Measurements from ENCODE around the gene ZNF410. TPM values are rescaled to one million over a fixed set of nuclear protein-coding genes. Genes with fewer than 3 reads are reported as not detected.

Gene ZNF410
- total RNA-seq, 1 donor from 2014 or later, result 33.6 TPM

DNA sequence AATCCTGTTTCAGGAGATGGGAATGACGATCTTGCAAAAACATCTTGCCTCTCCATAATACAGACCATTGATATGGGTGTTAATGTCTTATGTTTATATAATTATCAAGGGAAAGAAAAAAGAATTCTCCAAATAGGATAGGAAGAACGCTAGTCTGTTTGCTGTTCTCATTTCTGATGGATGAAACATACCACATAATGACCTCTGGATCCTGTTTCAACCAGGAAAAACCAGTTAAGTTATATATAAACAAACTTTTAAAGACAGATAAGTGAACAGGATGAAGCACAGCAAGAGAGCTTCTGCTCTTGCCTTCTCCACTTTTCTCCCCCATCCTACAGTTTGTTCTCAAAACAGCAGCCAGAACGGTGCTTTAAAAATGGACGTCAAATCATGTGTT is 91.2 kb downstream of the ZNF410 start:
- DNase-seq (ENCODE audit: low spot score in 2 of 2), result no peak
- Histone ChIP-seq H3K27ac (no peak overlapping the region), H3K4me3 (no peak overlapping the region), H3K27me3 (no peaks in the 10 kb centered on the region), H3K9me3 (no peaks in the 10 kb centered on the region), H3K36me3 (peaks cover 6 to 16% of the 10 kb centered on the region in 2 donors), H3K4me1 (no peaks in the 10 kb centered on the region)
- intact Hi-C loops (cut with DNase I), result no loop called here
- TF ChIP-seq, protein P1, sequence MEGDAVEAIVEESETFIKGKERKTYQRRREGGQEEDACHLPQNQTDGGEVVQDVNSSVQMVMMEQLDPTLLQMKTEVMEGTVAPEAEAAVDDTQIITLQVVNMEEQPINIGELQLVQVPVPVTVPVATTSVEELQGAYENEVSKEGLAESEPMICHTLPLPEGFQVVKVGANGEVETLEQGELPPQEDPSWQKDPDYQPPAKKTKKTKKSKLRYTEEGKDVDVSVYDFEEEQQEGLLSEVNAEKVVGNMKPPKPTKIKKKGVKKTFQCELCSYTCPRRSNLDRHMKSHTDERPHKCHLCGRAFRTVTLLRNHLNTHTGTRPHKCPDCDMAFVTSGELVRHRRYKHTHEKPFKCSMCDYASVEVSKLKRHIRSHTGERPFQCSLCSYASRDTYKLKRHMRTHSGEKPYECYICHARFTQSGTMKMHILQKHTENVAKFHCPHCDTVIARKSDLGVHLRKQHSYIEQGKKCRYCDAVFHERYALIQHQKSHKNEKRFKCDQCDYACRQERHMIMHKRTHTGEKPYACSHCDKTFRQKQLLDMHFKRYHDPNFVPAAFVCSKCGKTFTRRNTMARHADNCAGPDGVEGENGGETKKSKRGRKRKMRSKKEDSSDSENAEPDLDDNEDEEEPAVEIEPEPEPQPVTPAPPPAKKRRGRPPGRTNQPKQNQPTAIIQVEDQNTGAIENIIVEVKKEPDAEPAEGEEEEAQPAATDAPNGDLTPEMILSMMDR (IDR thresholded peaks at IDR 0.05), result no peak

Other genes starting within 250 kb of the ZNF410 start
- gene DNAL1, start 241.9 kb upstream of the ZNF410 start, total RNA-seq, result 1.5 TPM
- gene PNMA1, start 172.5 kb upstream of the ZNF410 start, total RNA-seq, result 30.2 TPM
- gene PTGR2, start 35.0 kb upstream of the ZNF410 start, total RNA-seq, result 2.3 TPM
- gene FAM161B, start 63.2 kb downstream of the ZNF410 start, total RNA-seq, result 0.53 TPM
- 6.7 TPM for gene COQ6, start 63.4 kb downstream of the ZNF410 start, total RNA-seq
- 2.6 TPM for gene ENTPD5, start 132.4 kb downstream of the ZNF410 start, total RNA-seq
- gene BBOF1, start 132.5 kb downstream of the ZNF410 start, total RNA-seq, result 16.2 TPM
- gene ALDH6A1, start 197.6 kb downstream of the ZNF410 start, total RNA-seq, result 4.9 TPM
- gene LIN52, start 198.1 kb downstream of the ZNF410 start, total RNA-seq, result 1.1 TPM